Natural killer cell (primary cell): ENCODE results near the gene PTGIS. TPM values are rescaled to one million over a fixed set of nuclear protein-coding genes. Genes with fewer than 3 reads are reported as not detected.

Experiments used
- ATAC-seq, 3 donors: fragments of 150-1000 bp in 2 of 3; fragments of 200-7000 bp in 1 of 3; cut with Tn5 transposase; 1 replicate in 1 of 3; 2 replicates in 2 of 3; pipeline ENCODE4 v1.10.0; 2021; ENCODE audit warnings: mild to moderate bottlenecking in 2 of 3, moderate library complexity in 2 of 3
- DNase-seq, 2 donors: peaks; one replicate each; pipeline versions ENCODE4 v3.0.0 to v3.0.0-alpha.2; 2013 to 2021; ENCODE audit warnings: mixed read lengths in 1 of 2
- H3K27ac ChIP-seq: one replicate; pipeline ENCODE4 v1.5.1; 2013; ENCODE audit warnings: mild to moderate bottlenecking, low read length
- H3K27me3 ChIP-seq: one replicate; pipeline ENCODE4 v1.6.1; 2013; ENCODE audit warnings: low read length; ENCODE audit not compliant: control insufficient read depth, insufficient read depth
- H3K36me3 ChIP-seq: one replicate; pipeline ENCODE4 v1.6.1; 2013; ENCODE audit warnings: low read length; ENCODE audit not compliant: control insufficient read depth, insufficient read depth
- H3K4me1 ChIP-seq: one replicate; pipeline ENCODE4 v1.6.1; 2013; ENCODE audit warnings: low read length; ENCODE audit not compliant: control insufficient read depth, insufficient read depth
- H3K4me3 ChIP-seq: one replicate; pipeline ENCODE4 v1.5.1; 2013; ENCODE audit warnings: low read length
- H3K9me3 ChIP-seq: one replicate; pipeline ENCODE4 v1.6.1; 2013; ENCODE audit warnings: low read length; ENCODE audit not compliant: control insufficient read depth, insufficient read depth
- H3K27ac Mint-ChIP-seq, 2 donors: one replicate each; pipeline ENCODE4 v1.8.0; 2022; ENCODE audit warnings: mild to moderate bottlenecking in 2 of 2, mixed read lengths in 2 of 2, moderate library complexity in 1 of 2
- H3K27me3 Mint-ChIP-seq, 2 donors: one replicate each; pipeline ENCODE4 v1.8.0; 2022; ENCODE audit warnings: low read depth in 2 of 2, mixed read lengths in 2 of 2
- H3K36me3 Mint-ChIP-seq: one replicate; pipeline ENCODE4 v1.8.0; 2022; ENCODE audit warnings: mixed read lengths
- H3K4me1 Mint-ChIP-seq, 2 donors: one replicate each; pipeline ENCODE4 v1.8.0; 2022; ENCODE audit warnings: mixed read lengths in 2 of 2
- H3K4me3 Mint-ChIP-seq: one replicate; pipeline ENCODE4 v1.8.0; 2022; ENCODE audit warnings: mild to moderate bottlenecking, moderate library complexity, mixed read lengths
- H3K9me3 Mint-ChIP-seq, 2 donors: one replicate each; pipeline ENCODE4 v1.8.0; 2022; ENCODE audit warnings: mixed read lengths in 2 of 2
- CTCF ChIP-seq: fragments of 200-600 bp; IDR thresholded peaks from one replicate; pipeline ENCODE4 v1.8.0; 2022; ENCODE audit warnings: antibody characterized with exemption
- WGBS: methylation state at CpG from one replicate; pipeline ENCODE4 v1.1.7; 2013; ENCODE audit warnings: missing lambda C conversion rate; ENCODE audit not compliant: insufficient coverage; 5-methylcytosine and 5-hydroxymethylcytosine counted together
- intact Hi-C: fragments of 100-400 bp; cut with micrococcal nuclease; formaldehyde crosslinking; loops from one replicate; pipeline ENCODE4 v1.14.2; 2022
- total RNA-seq, 4 donors: library from RNA; stranded (reverse); fragments of 120-200 nt in 1 of 4; gene quantifications; one replicate each; pipeline versions ENCODE4 v1.2.3 to v1.2.4, GENCODE V29; 2013 to 2022

PTGIS gene
- total RNA-seq, 3 donors from 2014 or later (not counting 1 experiment from before 2014, with no cell fraction given), result not detected

GRCh38 chr20:49580813-49581174 lies 12.9 kb upstream of the PTGIS start:
- Mint-ChIP-seq H3K36me3 (no peaks in the 10 kb centered on the region), H3K4me1 (peaks cover 26 to 55% of the 10 kb centered on the region in 2 donors), H3K4me3 (no peak overlapping the region), H3K27ac (no peak overlapping the region), H3K9me3 (peaks cover 0 to 10% of the 10 kb centered on the region in 2 donors), H3K27me3 (peaks cover 13% of the 10 kb centered on the region in 2 donors)
- no peaks in the 10 kb centered on the region for H3K27me3 ChIP-seq
- no peak for TF ChIP-seq CTCF
- no peaks in the 10 kb centered on the region for H3K36me3 ChIP-seq
- no peak overlapping the region for H3K4me3 ChIP-seq
- ATAC-seq, result no peak
- WGBS, result 38% methylated on average over 1 of the region's 1 CpG
- intact Hi-C loops, result no loop called here
- peaks cover 30% of the 10 kb centered on the region for H3K4me1 ChIP-seq
- no peak for DNase-seq
- peaks cover 4% of the 10 kb centered on the region for H3K9me3 ChIP-seq
- no peak overlapping the region for H3K27ac ChIP-seq

GRCh38 chr20:49579874-49580812 lies 12.2 kb upstream of the PTGIS start:
- no peak for TF ChIP-seq CTCF
- DNase-seq (no peak), ATAC-seq (no peak)
- Mint-ChIP-seq H3K9me3 (peaks cover 0 to 10% of the 10 kb centered on the region in 2 donors), H3K27me3 (peaks cover 9 to 13% of the 10 kb centered on the region in 2 donors), H3K4me1 (peaks cover 20 to 48% of the 10 kb centered on the region in 2 donors), H3K4me3 (no peak overlapping the region), H3K36me3 (no peaks in the 10 kb centered on the region), H3K27ac (no peak overlapping the region)
- WGBS, result 80% methylated on average over 14 of the region's 15 CpGs
- H3K9me3 ChIP-seq, result peaks cover 4% of the 10 kb centered on the region
- H3K36me3 ChIP-seq, result no peaks in the 10 kb centered on the region
- no peak overlapping the region for H3K4me3 ChIP-seq
- no peak overlapping the region for H3K27ac ChIP-seq
- peaks cover 23% of the 10 kb centered on the region for H3K4me1 ChIP-seq
- intact Hi-C loops, result no loop called here
- H3K27me3 ChIP-seq, result no peaks in the 10 kb centered on the region

- 96% methylated on average over 4 of the region's 4 CpGs for WGBS
- no peak for TF ChIP-seq CTCF
- Histone ChIP-seq H3K36me3 (no peaks in the 10 kb centered on the region), H3K9me3 (peaks cover 4% of the 10 kb centered on the region), H3K4me3 (no peak overlapping the region), H3K4me1 (peaks cover 14% of the 10 kb centered on the region), H3K27me3 (no peaks in the 10 kb centered on the region), H3K27ac (no peak overlapping the region)
- DNase-seq (no peak), ATAC-seq (no peak)
- Mint-ChIP-seq H3K4me1 (peaks cover 12 to 39% of the 10 kb centered on the region in 2 donors), H3K4me3 (no peak overlapping the region), H3K27me3 (peaks cover 9 to 13% of the 10 kb centered on the region in 2 donors), H3K27ac (no peak overlapping the region), H3K9me3 (peaks cover 0 to 10% of the 10 kb centered on the region in 2 donors), H3K36me3 (no peaks in the 10 kb centered on the region)
- intact Hi-C loops, result no loop called here
Observed at GRCh38 chr20:49579195-49579594, 11.3 kb upstream of the PTGIS start.
